IPS DF 6.9 (cell line): Measurements from ENCODE around the gene HOPX.

ENCODE experiments used
- DNase-seq: peaks from one replicate; pipeline ENCODE4 v3.0.0-alpha.2; 2013; ENCODE audit warnings: low read depth, low spot score
- H3K27ac ChIP-seq: one replicate; pipeline ENCODE4 v1.5.1; 2013; ENCODE audit warnings: low read length, control low read depth
- H3K27me3 ChIP-seq: 2 replicates; pipeline ENCODE4 v1.6.1; 2013; ENCODE audit warnings: mild to moderate bottlenecking, low read length; ENCODE audit not compliant: control insufficient read depth, insufficient read depth
- H3K36me3 ChIP-seq: 2 replicates; pipeline ENCODE4 v1.6.1; 2013; ENCODE audit warnings: low read length; ENCODE audit not compliant: control insufficient read depth, insufficient read depth
- H3K4me1 ChIP-seq: 2 replicates; pipeline ENCODE4 v1.6.1; 2013; ENCODE audit warnings: low read length; ENCODE audit not compliant: control insufficient read depth, insufficient read depth
- H3K4me3 ChIP-seq: 2 replicates; pipeline ENCODE4 v1.5.1; 2013; ENCODE audit warnings: mild to moderate bottlenecking, low read length
- H3K9me3 ChIP-seq: 2 replicates; pipeline ENCODE4 v1.6.1; 2013; ENCODE audit warnings: low read length, inconsistent platforms; ENCODE audit not compliant: control insufficient read depth, insufficient read depth
- WGBS: extraction: QIAGEN DNeasy Blood & Tissue Kit; methylation state at CpG from one replicate; pipeline ENCODE4 v1.1.7; 2013; ENCODE audit warnings: mixed read lengths, missing lambda C conversion rate; ENCODE audit not compliant: insufficient read length, insufficient coverage; 5-methylcytosine and 5-hydroxymethylcytosine counted together

Gene HOPX

DNA sequence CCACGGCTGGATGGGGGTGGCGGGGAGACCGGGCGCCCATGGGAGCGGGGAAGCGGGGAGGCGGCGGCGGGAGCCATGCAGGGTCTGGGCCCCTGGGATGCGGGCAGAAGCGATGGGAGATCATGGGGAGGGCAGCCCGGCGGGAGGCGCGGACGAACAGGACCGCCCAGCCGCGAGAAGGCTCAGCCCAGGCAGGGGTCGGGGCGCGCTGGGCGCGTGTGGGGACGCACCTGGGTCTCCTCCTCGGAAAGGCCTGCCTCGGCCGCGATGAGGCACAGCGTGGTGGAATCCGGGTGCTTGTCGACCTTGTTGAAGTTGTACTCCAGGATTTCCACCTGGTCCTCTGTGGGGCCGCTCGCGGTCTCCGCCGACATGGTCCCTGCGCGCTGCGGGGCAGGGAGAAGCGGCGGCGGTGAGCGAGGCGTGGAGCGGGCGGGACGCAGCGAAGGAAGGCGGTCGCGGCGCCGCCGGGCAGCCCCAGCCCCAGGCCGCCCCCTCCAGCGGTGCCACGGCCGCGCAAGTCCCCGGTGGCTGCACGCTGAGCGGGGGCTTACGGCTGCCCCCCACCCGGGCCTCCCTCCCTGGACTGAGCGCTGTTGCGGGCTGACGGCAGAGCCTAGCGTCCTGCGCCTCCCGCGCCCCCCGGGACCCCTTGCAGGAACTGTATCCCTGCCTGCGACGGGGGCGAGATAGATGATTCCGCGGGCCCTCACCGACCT, 25.3 kb downstream of the HOPX start:
- Histone ChIP-seq H3K27ac (no peak overlapping the region), H3K9me3 (no peaks in the 10 kb centered on the region), H3K36me3 (no peaks in the 10 kb centered on the region), H3K27me3 (peaks cover 52% of the 10 kb centered on the region), H3K4me1 (peaks cover 2% of the 10 kb centered on the region; the same call in 1 of the 2 replicates), H3K4me3 (peak overlapping the region; percentile 45)
- DNase-seq: no peak
- WGBS: no CpG with 5 or more reads among the region's 79 CpGs

DNA sequence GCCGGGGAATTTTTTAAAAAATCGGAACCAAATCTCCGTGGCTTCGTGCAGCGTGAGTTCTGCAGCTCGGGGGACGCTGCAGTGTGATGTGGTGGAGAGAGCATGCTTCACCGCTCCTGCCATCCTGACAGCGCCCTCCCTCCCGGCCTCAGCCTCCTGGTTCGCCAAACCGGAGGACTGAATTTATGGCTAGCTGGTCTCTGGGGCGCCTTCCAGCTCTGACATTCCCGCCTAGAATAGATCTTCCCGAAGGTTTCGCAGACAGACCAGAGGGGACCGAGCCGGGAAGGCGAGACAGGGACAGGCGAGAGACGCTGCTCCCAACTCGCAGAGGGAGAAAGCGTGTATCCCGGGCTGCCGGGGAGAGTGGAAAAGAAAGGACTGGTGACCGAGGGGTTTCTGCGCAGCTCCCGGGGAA, 25.9 kb downstream of the HOPX start:
- H3K27ac ChIP-seq: no peak overlapping the region
- WGBS: no CpG with 5 or more reads among the region's 28 CpGs
- no peak for DNase-seq

DNA sequence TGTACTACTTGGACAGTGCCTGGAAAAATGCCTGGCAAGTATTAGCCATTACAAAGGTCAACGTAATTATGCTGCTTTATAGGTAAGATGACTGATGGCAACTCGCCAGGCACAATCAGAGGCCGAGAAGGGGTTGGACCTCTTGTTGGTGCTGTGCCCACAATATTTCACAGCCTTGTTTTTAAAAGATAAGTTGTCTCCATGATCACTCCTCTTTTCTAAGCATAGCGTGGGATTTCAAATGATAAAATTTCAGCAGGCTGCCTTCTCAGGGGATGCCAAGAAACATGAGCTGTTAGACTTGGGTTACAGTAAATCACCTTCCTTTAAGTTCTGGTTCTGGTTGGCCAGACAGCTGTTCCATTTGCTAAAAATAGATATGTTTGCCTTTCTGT, 26.9 kb downstream of the HOPX start:
- H3K9me3 ChIP-seq: no peaks in the 10 kb centered on the region
- no peak overlapping the region for H3K27ac ChIP-seq
- peaks cover 49% of the 10 kb centered on the region for H3K27me3 ChIP-seq
- no peak for DNase-seq
- WGBS: no CpG with 5 or more reads among the region's 4 CpGs
- peaks cover 2% of the 10 kb centered on the region; the same call in 1 of the 2 replicates for H3K4me1 ChIP-seq
- no peaks in the 10 kb centered on the region for H3K36me3 ChIP-seq
- no peak overlapping the region for H3K4me3 ChIP-seq

More for the DNA sequence above, 25.9 kb downstream of the HOPX start:
- Histone ChIP-seq H3K36me3 (no peaks in the 10 kb centered on the region), H3K4me1 (peaks cover 2% of the 10 kb centered on the region; the same call in 1 of the 2 replicates), H3K27me3 (peaks cover 52% of the 10 kb centered on the region), H3K9me3 (no peaks in the 10 kb centered on the region), H3K4me3 (peak overlapping the region; percentile 45; the same call in 1 of the 2 replicates)

DNA sequence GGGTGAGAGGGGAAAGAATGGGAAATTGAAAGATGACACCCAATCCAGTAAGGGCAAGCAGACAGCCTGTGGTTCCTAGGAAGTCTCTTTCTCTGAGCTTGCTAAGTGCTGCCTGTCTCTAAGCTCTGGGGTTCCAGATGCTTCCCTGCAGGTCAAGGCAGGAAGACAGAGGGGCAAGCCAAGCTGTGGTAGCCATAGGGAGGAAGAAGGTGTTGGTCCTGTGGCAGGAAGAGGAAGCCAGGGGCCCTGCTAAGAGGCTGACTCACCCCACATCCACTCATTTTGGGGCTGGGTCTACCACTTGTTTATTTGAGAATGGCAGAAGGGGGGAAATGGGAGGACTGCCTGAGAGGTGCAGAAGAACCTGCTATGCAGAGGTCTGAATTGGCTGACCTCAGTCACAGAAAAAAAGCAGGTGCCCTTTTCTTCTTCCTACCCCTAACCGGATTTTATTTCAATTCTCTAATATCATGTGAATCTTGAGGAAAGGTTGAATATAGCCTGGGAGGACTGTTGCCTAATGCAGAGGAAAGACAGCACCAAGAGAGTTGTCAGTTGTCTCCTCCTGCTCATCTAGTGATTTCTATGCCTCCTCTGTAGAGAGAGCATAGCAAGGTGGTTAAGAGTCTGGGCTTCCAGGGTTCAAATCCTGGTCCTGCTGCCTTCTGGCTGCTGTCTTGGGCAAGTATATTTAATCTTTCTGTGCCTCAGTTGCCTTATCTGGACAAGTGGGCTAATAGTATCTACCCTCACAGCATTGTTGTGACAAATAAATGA, 27.4 kb downstream of the HOPX start:
- Histone ChIP-seq H3K27ac (no peak overlapping the region), H3K36me3 (no peaks in the 10 kb centered on the region), H3K9me3 (no peaks in the 10 kb centered on the region), H3K4me3 (no peak overlapping the region), H3K4me1 (peaks cover 2% of the 10 kb centered on the region; the same call in 1 of the 2 replicates), H3K27me3 (peaks cover 47% of the 10 kb centered on the region)
- no peak for DNase-seq
- WGBS: no CpG with 5 or more reads among the region's 1 CpG

DNA sequence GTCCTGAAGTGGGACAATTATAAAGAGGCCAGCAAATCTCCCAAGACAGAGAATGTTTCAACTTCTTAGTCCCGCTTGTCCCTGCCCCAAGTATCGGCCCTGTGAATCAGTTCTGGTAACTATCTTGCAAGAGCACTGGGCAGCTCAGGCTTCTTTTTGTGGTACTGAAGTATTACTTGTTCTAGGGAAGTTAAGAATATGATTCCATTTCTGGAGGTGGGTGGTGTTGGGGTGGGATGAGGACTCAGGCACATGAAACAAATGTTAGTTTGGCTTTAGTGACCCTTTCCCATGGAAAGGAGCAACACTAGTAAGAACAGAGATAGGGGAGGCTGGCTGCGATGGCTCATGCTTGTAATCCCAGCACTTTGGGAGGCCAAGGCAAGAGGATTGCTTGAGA, 28.9 kb downstream of the HOPX start:
- no peak overlapping the region for H3K27ac ChIP-seq
- no peak overlapping the region for H3K4me3 ChIP-seq
- DNase-seq: no peak
- peaks cover 2% of the 10 kb centered on the region; the same call in 1 of the 2 replicates for H3K4me1 ChIP-seq
- H3K9me3 ChIP-seq: no peaks in the 10 kb centered on the region
- H3K27me3 ChIP-seq: peaks cover 38% of the 10 kb centered on the region
- WGBS: no CpG with 5 or more reads among the region's 3 CpGs
- no peaks in the 10 kb centered on the region for H3K36me3 ChIP-seq

DNA sequence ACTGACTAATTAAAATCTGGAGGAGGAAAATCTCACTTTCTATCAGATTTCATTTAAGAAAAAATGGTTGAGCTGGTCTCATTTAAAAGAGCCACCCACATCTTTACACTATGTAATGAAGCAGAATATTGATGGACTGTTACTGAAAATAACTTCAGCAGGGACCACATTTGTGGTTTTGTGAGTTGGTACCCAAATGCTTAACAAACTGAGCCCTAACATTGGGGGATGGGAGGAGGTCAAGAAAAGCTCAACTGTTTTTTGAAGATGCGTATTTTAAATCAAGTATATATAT, 30.1 kb downstream of the HOPX start:
- H3K36me3 ChIP-seq: no peaks in the 10 kb centered on the region
- peaks cover 26% of the 10 kb centered on the region for H3K27me3 ChIP-seq
- H3K4me1 ChIP-seq: no peaks in the 10 kb centered on the region; the same call in 1 of the 2 replicates
- WGBS: no CpG with 5 or more reads among the region's 1 CpG
- no peak for DNase-seq
- H3K9me3 ChIP-seq: no peaks in the 10 kb centered on the region
- H3K4me3 ChIP-seq: no peak overlapping the region
- no peak overlapping the region for H3K27ac ChIP-seq

DNA sequence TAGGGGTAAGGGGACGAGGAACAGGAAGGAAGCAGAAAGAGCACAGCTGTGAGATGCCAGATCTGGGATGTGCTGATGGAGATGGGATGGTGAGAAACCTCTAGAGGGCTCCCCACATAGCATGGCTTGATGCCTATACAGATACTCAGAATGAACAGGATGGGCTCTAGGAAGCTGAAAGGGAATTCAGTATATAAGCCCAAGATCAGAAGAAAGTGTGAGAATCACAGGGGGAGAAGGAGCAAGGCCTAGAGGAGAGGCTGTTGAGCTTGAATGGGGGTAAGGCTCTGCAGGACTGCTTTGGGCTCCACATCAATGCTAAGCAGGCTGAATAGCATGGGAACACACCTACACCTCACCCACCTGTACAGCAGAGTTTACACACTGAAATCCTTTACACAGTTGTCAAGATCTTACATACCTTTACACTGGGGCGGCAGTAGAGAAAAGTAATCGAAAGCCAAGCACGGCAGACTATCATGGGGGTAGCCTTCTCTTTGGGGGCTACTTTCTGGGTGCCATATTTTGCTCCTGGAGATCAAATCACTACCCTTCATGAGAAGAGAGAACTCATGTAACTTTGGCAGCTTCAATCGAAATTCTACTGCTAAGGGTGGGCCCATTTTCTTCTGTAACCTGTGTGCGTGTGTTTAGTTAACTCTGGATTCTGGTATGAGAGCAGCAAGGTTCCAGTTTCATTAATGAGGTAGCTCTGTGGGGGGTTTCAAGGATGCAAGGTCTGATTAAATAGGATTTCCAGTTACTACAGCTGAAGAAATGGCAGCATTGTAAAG, 30.6 kb downstream of the HOPX start:
- no peaks in the 10 kb centered on the region for H3K36me3 ChIP-seq
- WGBS: no CpG with 5 or more reads among the region's 6 CpGs
- no peaks in the 10 kb centered on the region for H3K4me1 ChIP-seq
- H3K9me3 ChIP-seq: no peaks in the 10 kb centered on the region
- H3K4me3 ChIP-seq: no peak overlapping the region
- no peak overlapping the region for H3K27ac ChIP-seq
- H3K27me3 ChIP-seq: peaks cover 21% of the 10 kb centered on the region
- no peak for DNase-seq

DNA sequence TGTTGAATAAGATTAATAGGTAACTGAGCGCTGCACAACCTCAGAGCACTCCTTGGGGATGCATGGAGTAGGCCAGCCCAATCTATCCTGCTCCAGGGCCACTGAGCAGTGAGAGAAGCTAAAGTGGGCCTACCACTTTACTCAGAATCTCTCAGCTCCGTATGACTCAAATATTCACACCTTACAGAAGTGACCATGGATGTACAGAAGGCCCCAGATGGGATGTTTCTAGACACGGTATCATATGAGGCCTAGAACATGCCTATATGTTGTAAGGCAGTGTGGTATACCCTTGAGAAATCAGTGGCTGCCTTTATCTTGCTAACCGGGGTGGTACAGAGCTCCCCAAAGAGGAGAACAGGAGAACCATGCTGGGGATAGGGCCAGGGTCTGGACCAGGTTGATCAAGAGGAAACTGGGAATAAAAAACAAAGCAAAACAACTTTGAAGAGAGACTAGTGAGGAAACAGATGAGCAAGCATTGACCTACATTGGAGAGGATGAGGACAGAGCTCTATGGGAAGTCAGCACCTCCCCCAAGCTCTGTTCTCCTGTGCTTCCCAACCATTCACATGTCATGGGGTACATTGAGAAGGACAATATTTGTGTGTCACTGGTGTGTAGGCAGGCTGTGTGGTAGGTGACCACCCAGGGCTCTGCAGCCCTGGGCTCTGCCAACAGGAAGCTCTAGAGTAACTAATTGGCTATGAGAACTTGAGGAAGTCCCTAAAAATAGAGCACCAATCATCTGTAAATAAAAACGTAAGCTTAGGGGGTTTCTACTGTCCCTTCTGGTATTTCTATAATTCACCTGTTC, 31.4 kb downstream of the HOPX start:
- Histone ChIP-seq H3K4me1 (no peaks in the 10 kb centered on the region), H3K4me3 (no peak overlapping the region), H3K9me3 (no peaks in the 10 kb centered on the region), H3K27ac (no peak overlapping the region), H3K36me3 (no peaks in the 10 kb centered on the region), H3K27me3 (peaks cover 13% of the 10 kb centered on the region)
- WGBS: no CpG with 5 or more reads among the region's 5 CpGs
- DNase-seq: no peak

DNA sequence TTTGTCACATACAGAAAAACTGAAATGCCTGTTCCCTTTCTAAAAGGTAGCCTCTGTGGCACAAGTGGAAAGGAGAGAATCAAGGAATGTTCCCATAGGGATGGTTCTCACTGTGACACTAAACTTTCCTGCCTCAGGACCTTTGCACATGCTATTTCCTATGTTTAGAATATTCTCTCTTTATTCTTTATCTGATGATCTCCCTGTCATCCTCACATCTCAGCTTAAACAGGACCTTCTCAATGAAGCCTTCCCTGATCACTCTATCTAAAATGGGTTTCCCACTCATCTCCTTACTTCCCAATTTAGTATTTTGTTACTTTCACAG, 32.3 kb downstream of the HOPX start:
- no peak for DNase-seq
- H3K27me3 ChIP-seq: peaks cover 5% of the 10 kb centered on the region; the same call in 1 of the 2 replicates

More for the DNA sequence above, 32.3 kb downstream of the HOPX start:
- H3K27ac ChIP-seq: no peak overlapping the region
- H3K36me3 ChIP-seq: no peaks in the 10 kb centered on the region
- H3K9me3 ChIP-seq: no peaks in the 10 kb centered on the region
- no peaks in the 10 kb centered on the region for H3K4me1 ChIP-seq
- H3K4me3 ChIP-seq: no peak overlapping the region
